OCI-LY3 (cell line): ENCODE data around the gene FBLN7.

Experiments
- CTCF ChIP-seq: fragments of 200-600, 300-600 bp; sonication (generic); IDR thresholded peaks from 2 replicates; pipeline ENCODE4 v1.5.1; 2014; ENCODE audit warnings: antibody characterized with exemption, low read length, low read depth
- EZH2phosphoT487 ChIP-seq: fragments of 200-600 bp; shearing (Covaris generic); IDR thresholded peaks from 2 replicates; pipeline ENCODE4 v1.6.1; 2018; ENCODE audit warnings: antibody characterized with exemption, mixed run types, low read depth

DNA sequence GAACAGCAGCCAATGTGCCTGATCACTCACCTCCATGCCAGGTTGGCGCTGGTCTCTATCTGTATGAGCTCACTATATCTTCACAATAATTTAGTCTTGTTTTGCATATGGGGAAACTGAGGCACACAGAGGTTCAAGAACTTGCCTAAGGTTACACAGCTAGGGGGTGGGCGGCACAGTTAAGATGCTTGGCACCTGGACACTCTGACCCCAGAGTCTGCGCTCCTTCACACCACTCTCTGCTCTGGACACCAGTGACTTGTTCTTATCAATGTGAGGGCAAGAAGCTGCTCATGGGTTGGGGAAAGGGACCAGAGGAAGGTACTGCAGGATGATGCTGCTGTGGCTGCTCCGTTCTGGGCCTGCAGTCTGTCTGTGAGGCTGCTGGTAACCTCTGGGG is 27.1 kb downstream of the FBLN7 start:
- no peak for TF ChIP-seq CTCF
- no peak for TF ChIP-seq EZH2phosphoT487
